Measurements from ENCODE around the gene SLC12A6. TPM values are rescaled to one million over a fixed set of nuclear protein-coding genes. Genes with fewer than 3 reads are reported as not detected.

Gene SLC12A6
- total RNA-seq, 1 experiment from 2014 or later: 15.1 TPM

- RAD21 ChIA-PET (ENCODE audit: low non-redundant PET in 1 of 2, low total read pairs in 2 of 2, uncharacterized antibody in 2 of 2, unreplicated experiment in 2 of 2): interaction anchor here (0.6 to 1.1 kb wide), 4 partner anchors 80 to 147 kb away, joined by 3 to 9 read pairs (median 6); no protein-coding TSS in a partner anchor
- ATAC-seq: peak; percentile 97
- H3K79me2 ChIP-seq (ENCODE audit: insufficient read depth, low read length): peaks cover 46% of the 10 kb centered on the region
- intact Hi-C loops (cut with micrococcal nuclease): loop anchor here (1.0 kb wide), 2 partner anchors 99 to 147 kb away; no protein-coding TSS in a partner anchor
- H3K27ac ChIP-seq (ENCODE audit: low read depth, low read length): peak within 1 kb of the TSS; percentile 93
- no peaks in the 10 kb centered on the region for H3K9me3 ChIP-seq (ENCODE audit: control insufficient read depth in 1 of 2, insufficient read depth in 1 of 2, low read depth in 1 of 2, low read length in 2 of 2)
- no TSS peak for BruUV-seq (replicated peaks)
- CTCF ChIA-PET: interaction anchor here (0.6 to 2.6 kb wide), 15 partner anchors 9 to 378 kb away, joined by 3 to 42 read pairs (median 3); partner anchors contain the start of genes LPCAT4 and SLC12A6
- peak within 1 kb of the TSS; percentile 79 for H3K4me2 ChIP-seq (ENCODE audit: low read length)
- POLR2A ChIA-PET: interaction anchor here (0.7 to 1.8 kb wide), 7 partner anchors 70 to 378 kb away, joined by 3 to 7 read pairs (median 4); partner anchors contain the start of gene SLC12A6
- H3K4me3 ChIP-seq (replicated peaks in 1 of 2; ENCODE audit: low read depth in 1 of 2, low read length in 2 of 2): peak within 1 kb of the TSS; percentile 70 to 78
- no peaks in the 10 kb centered on the region for H4K20me1 ChIP-seq (ENCODE audit: insufficient read depth)
- H3K4me1 ChIP-seq (ENCODE audit: control insufficient read depth in 1 of 2, insufficient read depth in 2 of 2, low read length in 2 of 2): peaks cover 3 to 22% of the 10 kb centered on the region in 2 experiments; a peak in 2 of 4 replicates
- H2AFZ ChIP-seq (ENCODE audit: low read depth, low read length, poor library complexity, severe bottlenecking): peak within 1 kb of the TSS; percentile 66
- H3K27me3 ChIP-seq (ENCODE audit: insufficient read depth, low read length): no peaks in the 10 kb centered on the region
- peak; percentile 90 for DNase-seq (ENCODE audit: low read depth, low spot score)
- H3K9me2 ChIP-seq (ENCODE audit: insufficient read depth): no peaks in the 10 kb centered on the region
- peak within 1 kb of the TSS; percentile 84 for H3K9ac ChIP-seq (ENCODE audit: low read length)
- H3K36me3 ChIP-seq (ENCODE audit: control insufficient read depth in 1 of 2, insufficient read depth in 2 of 2, low read length in 2 of 2): no peaks in the 10 kb centered on the region; a peak in 1 of 4 replicates
- peak; percentile 70 to 94 (median 87) for TF ChIP-seq CTCF (IDR thresholded peaks at IDR 0.05 in 2 of 3, conservative IDR thresholded peaks at IDR 0.05 in 1 of 3; ENCODE audit: borderline replicate concordance in 1 of 3, insufficient read depth in 1 of 3, low read depth in 2 of 3, low read length in 2 of 3)
- TF ChIP-seq ZNF274 (IDR thresholded peaks at IDR 0.05; ENCODE audit: low read depth, low read length): no peak
- peak; percentile 100 for TF ChIP-seq ZFX (IDR thresholded peaks at IDR 0.05)
- TF ChIP-seq JUND (IDR thresholded peaks at IDR 0.05): no peak
- TF ChIP-seq YY1 (IDR thresholded peaks at IDR 0.05; ENCODE audit: extremely low read depth, insufficient replicate concordance, low read depth, low read length): peak; percentile 69
- no peak for TF ChIP-seq FOSL1 (IDR thresholded peaks at IDR 0.05; ENCODE audit: low read depth)
- no peak for TF ChIP-seq CBX3 (IDR thresholded peaks at IDR 0.05; ENCODE audit: low read depth)
- TF ChIP-seq RAD21 (IDR thresholded peaks at IDR 0.05; ENCODE audit: low read depth): peak; percentile 84
- TF ChIP-seq MAX (IDR thresholded peaks at IDR 0.05): 0 out of 2 replicates have a peak, but pooled peaks have one; percentile 15
- no peak for TF ChIP-seq EZH2 (IDR thresholded peaks at IDR 0.05)
- peak; percentile 93 for TF ChIP-seq POLR2AphosphoS5 (IDR thresholded peaks at IDR 0.05; ENCODE audit: low read depth, low read length)
- TF ChIP-seq ZBTB33 (IDR thresholded peaks at IDR 0.05; ENCODE audit: extremely low read depth, insufficient replicate concordance, low read length): peak; percentile 24
- TF ChIP-seq REST (IDR thresholded peaks at IDR 0.05; ENCODE audit: low read depth): no peak
- no peak for TF ChIP-seq ATF3 (IDR thresholded peaks at IDR 0.05)
- TF ChIP-seq CEBPB (IDR thresholded peaks at IDR 0.05; ENCODE audit: low read depth): no peak
- TF ChIP-seq EGR1 (IDR thresholded peaks at IDR 0.05; ENCODE audit: low read depth): no peak
- no peak for TF ChIP-seq SIN3A (IDR thresholded peaks at IDR 0.05; ENCODE audit: low read depth)
These were observed 127.9 kb downstream of the SLC12A6 start, which contains the start of gene KATNBL1 for GRCh38 chr15:34209421-34210282. Gene KATNBL1, minus strand, starts transcription at chr15:34210096. Its CDS starts 46,420 bp downstream, at chr15:34163676.
